ENCODE results near the gene MMP17.

GRCh38 chr12:131869871-131870418 lies 41.8 kb downstream of the MMP17 start:
- no peak for TF ChIP-seq CTCF (IDR thresholded peaks at IDR 0.05; ENCODE audit: low read depth, low read length)
- TF ChIP-seq MAX (IDR thresholded peaks at IDR 0.05; ENCODE audit: low read depth, low read length): no peak

Measured in NB4 (cell line).